Measurements from ENCODE around the gene USP54. TPM values are rescaled to one million over a fixed set of nuclear protein-coding genes. Genes with fewer than 3 reads are reported as not detected.

The USP54 gene
- total and polyA plus RNA-seq, 4 donors: 1.3 to 10.4 (median 6.3) TPM

- H3K9ac ChIP-seq (ENCODE audit: low read depth in 1 of 2, low read length in 2 of 2): no peak overlapping the region
- H3K4me1 ChIP-seq (ENCODE audit: control insufficient read depth in 4 of 4, insufficient read depth in 4 of 4, low read length in 3 of 4): peaks cover 0 to 14% (median 9%) of the 10 kb centered on the region in 4 donors
- no peaks in the 10 kb centered on the region for H3K27me3 ChIP-seq (ENCODE audit: control insufficient read depth in 4 of 4, insufficient read depth in 4 of 4, low read length in 3 of 4)
- WGBS: 97% methylated on average over 6 of the region's 6 CpGs
- DNase-seq (ENCODE audit: low spot score): no peak
- H3K4me3 ChIP-seq (ENCODE audit: low read depth in 1 of 3, low read length in 3 of 3): no peak overlapping the region
- H3K36me3 ChIP-seq (ENCODE audit: control insufficient read depth in 4 of 4, insufficient read depth in 3 of 4, low read depth in 1 of 4, low read length in 3 of 4): no peaks in the 10 kb centered on the region
- H3K9me3 ChIP-seq (ENCODE audit: control insufficient read depth in 4 of 4, low read length in 3 of 4): no peaks in the 10 kb centered on the region
- H3K27ac ChIP-seq (ENCODE audit: low read depth in 1 of 2, low read length in 2 of 2): no peak overlapping the region
- no peak for TF ChIP-seq YY1 (IDR thresholded peaks at IDR 0.05)
- no peak for TF ChIP-seq RXRA (IDR thresholded peaks at IDR 0.05)
- TF ChIP-seq GABPA (IDR thresholded peaks at IDR 0.05 in 1 of 2, conservative IDR thresholded peaks at IDR 0.05 in 1 of 2): no peak
- TF ChIP-seq HNF4G (IDR thresholded peaks at IDR 0.05): no peak
- TF ChIP-seq FOXA2 (IDR thresholded peaks at IDR 0.05): no peak
- TF ChIP-seq ZBTB33 (IDR thresholded peaks at IDR 0.05): no peak
- no peak for TF ChIP-seq JUND (IDR thresholded peaks at IDR 0.05)
- no peak for TF ChIP-seq FOXA1 (IDR thresholded peaks at IDR 0.05)
- TF ChIP-seq HNF4A (conservative IDR thresholded peaks at IDR 0.05): no peak
- TF ChIP-seq NR2F2 (IDR thresholded peaks at IDR 0.05): no peak
- TF ChIP-seq EGR1 (IDR thresholded peaks at IDR 0.05; ENCODE audit: low read depth in 2 of 2): no peak
- TF ChIP-seq CTCF (IDR thresholded peaks at IDR 0.05; ENCODE audit: low read depth, low read length, missing input control): no peak
- TF ChIP-seq MAX (IDR thresholded peaks at IDR 0.05): no peak
- no peak for TF ChIP-seq REST (IDR thresholded peaks at IDR 0.05)
Measured at GRCh38 chr10:73627300-73627699, 36.2 kb upstream of the USP54 start.

GRCh38 chr10:73625884-73626752 is 35.0 kb upstream of the USP54 start:
- no peaks in the 10 kb centered on the region for H3K27me3 ChIP-seq (ENCODE audit: control insufficient read depth in 4 of 4, insufficient read depth in 4 of 4, low read length in 3 of 4)
- H3K9ac ChIP-seq (ENCODE audit: low read depth in 1 of 2, low read length in 2 of 2): peak overlapping the region; percentile 4 to 86
- peak; percentile 91 for DNase-seq (ENCODE audit: low spot score)
- H3K9me3 ChIP-seq (ENCODE audit: control insufficient read depth in 4 of 4, low read length in 3 of 4): no peaks in the 10 kb centered on the region
- H3K4me1 ChIP-seq (ENCODE audit: control insufficient read depth in 4 of 4, insufficient read depth in 4 of 4, low read length in 3 of 4): peaks cover 0 to 14% (median 9%) of the 10 kb centered on the region in 4 donors
- peak overlapping the region; percentile 72 to 95 (median 78) for H3K4me3 ChIP-seq (ENCODE audit: low read depth in 1 of 3, low read length in 3 of 3)
- no peaks in the 10 kb centered on the region for H3K36me3 ChIP-seq (ENCODE audit: control insufficient read depth in 4 of 4, insufficient read depth in 3 of 4, low read depth in 1 of 4, low read length in 3 of 4)
- peak overlapping the region; percentile 34 to 55 for H3K27ac ChIP-seq (ENCODE audit: low read depth in 1 of 2, low read length in 2 of 2)
- WGBS: 3% methylated on average over 42 of the region's 42 CpGs
- TF ChIP-seq TAF1 (conservative IDR thresholded peaks at IDR 0.05): no peak
- peak; percentile 83 to 88 for TF ChIP-seq JUND (IDR thresholded peaks at IDR 0.05)
- no peak for TF ChIP-seq HNF4G (IDR thresholded peaks at IDR 0.05)
- TF ChIP-seq RAD21 (IDR thresholded peaks at IDR 0.05): no peak
- peak; percentile 28 for TF ChIP-seq MAX (IDR thresholded peaks at IDR 0.05)
- TF ChIP-seq FOXA2 (IDR thresholded peaks at IDR 0.05): no peak
- TF ChIP-seq HNF4A (conservative IDR thresholded peaks at IDR 0.05): no peak
- TF ChIP-seq ZBTB33 (IDR thresholded peaks at IDR 0.05): peak; percentile 99
- no peak for TF ChIP-seq NR2F2 (IDR thresholded peaks at IDR 0.05)
- TF ChIP-seq GABPA (IDR thresholded peaks at IDR 0.05 in 1 of 2, conservative IDR thresholded peaks at IDR 0.05 in 1 of 2): no peak
- no peak for TF ChIP-seq EGR1 (IDR thresholded peaks at IDR 0.05; ENCODE audit: low read depth in 2 of 2)
- no peak for TF ChIP-seq SP1 (IDR thresholded peaks at IDR 0.05)
- peak; percentile 99 for TF ChIP-seq YY1 (IDR thresholded peaks at IDR 0.05)
- TF ChIP-seq ATF3 (IDR thresholded peaks at IDR 0.05): no peak

Data from liver (tissue), 9 donors.